Parathyroid adenoma (tissue), 2 donors: ENCODE results near the gene ECD.
"Not testable (repeated sequence)": the region's sequence is repeated elsewhere in the genome, so short reads cannot be mapped to it uniquely, and the experiment has no call there.

ENCODE experiments used
- H2AFZ ChIP-seq: fragments of 300-600 bp; sonication (generic); one replicate; pipeline ENCODE4 v1.7.0; 2017; ENCODE audit warnings: antibody characterized with exemption, mild to moderate bottlenecking
- H3K27ac ChIP-seq: fragments of 300-600 bp; sonication (generic); one replicate; pipeline ENCODE4 v1.7.0; 2017
- H3K27me3 ChIP-seq: fragments of 300-600 bp; sonication (generic); one replicate; pipeline ENCODE4 v1.7.0; 2017; ENCODE audit warnings: low read length; ENCODE audit not compliant: control insufficient read depth, insufficient read depth
- H3K36me3 ChIP-seq: fragments of 300-600 bp; sonication (generic); one replicate; pipeline ENCODE4 v1.7.0; 2017; ENCODE audit warnings: low read length; ENCODE audit not compliant: control insufficient read depth, insufficient read depth
- H3K4me1 ChIP-seq: fragments of 300-600 bp; sonication (generic); one replicate; pipeline ENCODE4 v1.7.0; 2017; ENCODE audit warnings: control low read depth
- H3K4me2 ChIP-seq: fragments of 300-600 bp; sonication (generic); one replicate; pipeline ENCODE4 v1.7.0; 2017; ENCODE audit warnings: low read length
- H3K4me3 ChIP-seq: fragments of 300-600 bp; sonication (generic); one replicate; pipeline ENCODE4 v1.7.0; 2017; ENCODE audit warnings: low read depth, low read length
- H3K79me2 ChIP-seq: fragments of 300-600 bp; sonication (generic); one replicate; pipeline ENCODE4 v1.7.0; 2017; ENCODE audit warnings: control low read depth
- H3K9ac ChIP-seq: fragments of 300-600 bp; sonication (generic); one replicate; pipeline ENCODE4 v1.7.0; 2017; ENCODE audit warnings: mild to moderate bottlenecking
- H3K9me3 ChIP-seq: fragments of 300-600 bp; sonication (generic); one replicate; pipeline ENCODE4 v1.7.0; 2017; ENCODE audit warnings: low read length; ENCODE audit not compliant: control insufficient read depth
- TF ChIP-seq, protein P1 (sequence below): fragments of 300-600 bp; sonication (generic); IDR thresholded peaks from one replicate; pipeline ENCODE4 v1.7.0; 2017; ENCODE audit warnings: antibody characterized with exemption, mild to moderate bottlenecking
- donor health status: primary hyperparathyroidism.

The ECD gene

DNA sequence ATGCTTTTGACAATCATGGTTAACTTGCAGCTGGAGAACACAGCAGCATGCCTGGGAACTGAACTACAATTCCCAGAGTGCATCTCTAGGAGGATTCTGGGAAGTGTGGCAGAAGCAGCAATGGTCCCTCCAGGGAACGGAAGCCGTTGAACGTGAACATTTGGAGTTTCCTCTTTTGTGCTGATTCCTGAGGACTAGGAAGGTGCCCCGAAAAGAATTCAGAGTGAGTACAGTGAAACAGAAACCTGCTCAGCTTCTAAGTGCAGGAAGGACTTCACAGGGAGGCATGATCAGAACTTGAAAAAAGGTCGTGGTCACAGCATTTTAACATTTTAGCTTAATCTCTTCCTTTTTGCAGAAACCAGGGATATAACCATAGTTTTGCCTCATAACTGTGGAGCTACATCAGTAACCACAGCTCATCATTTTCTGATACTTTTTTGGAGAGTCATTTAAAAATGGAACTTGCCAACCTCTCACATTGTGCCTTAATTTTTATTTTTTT, 57.4 kb downstream of the ECD start, which contains the start of gene NUDT13:
Gene NUDT13 (plus strand): TSS at position 111 of the 505 bp plus-strand sequence. CDS start 3,911 bp downstream, outside the sequence.
- H3K36me3 ChIP-seq, result no peaks in the 10 kb centered on the region
- H3K4me3 ChIP-seq, result peak within 1 kb of the TSS; percentile 73
- no peak within 1 kb of the TSS for H3K9ac ChIP-seq

GRCh38 chr10:73109248-73109652, 58.6 kb downstream of the ECD start:
- H3K4me2 ChIP-seq, H3K79me2 ChIP-seq, H3K27me3 ChIP-seq, H3K4me3 ChIP-seq, H3K27ac ChIP-seq, H2AFZ ChIP-seq, H3K4me1 ChIP-seq, H3K36me3 ChIP-seq, H3K9me3 ChIP-seq, H3K9ac ChIP-seq: not testable (repeated sequence)

More for the DNA sequence above, 57.4 kb downstream of the ECD start, which contains the start of gene NUDT13:
- Histone ChIP-seq H3K27ac (peak within 1 kb of the TSS; percentile 65), H3K4me1 (no peaks in the 10 kb centered on the region), H3K79me2 (no peaks in the 10 kb centered on the region), H3K27me3 (no peaks in the 10 kb centered on the region), H3K4me2 (peak within 1 kb of the TSS; percentile 74), H3K9me3 (no peaks in the 10 kb centered on the region), H2AFZ (peak within 1 kb of the TSS; percentile 77)
- TF ChIP-seq, protein P1, sequence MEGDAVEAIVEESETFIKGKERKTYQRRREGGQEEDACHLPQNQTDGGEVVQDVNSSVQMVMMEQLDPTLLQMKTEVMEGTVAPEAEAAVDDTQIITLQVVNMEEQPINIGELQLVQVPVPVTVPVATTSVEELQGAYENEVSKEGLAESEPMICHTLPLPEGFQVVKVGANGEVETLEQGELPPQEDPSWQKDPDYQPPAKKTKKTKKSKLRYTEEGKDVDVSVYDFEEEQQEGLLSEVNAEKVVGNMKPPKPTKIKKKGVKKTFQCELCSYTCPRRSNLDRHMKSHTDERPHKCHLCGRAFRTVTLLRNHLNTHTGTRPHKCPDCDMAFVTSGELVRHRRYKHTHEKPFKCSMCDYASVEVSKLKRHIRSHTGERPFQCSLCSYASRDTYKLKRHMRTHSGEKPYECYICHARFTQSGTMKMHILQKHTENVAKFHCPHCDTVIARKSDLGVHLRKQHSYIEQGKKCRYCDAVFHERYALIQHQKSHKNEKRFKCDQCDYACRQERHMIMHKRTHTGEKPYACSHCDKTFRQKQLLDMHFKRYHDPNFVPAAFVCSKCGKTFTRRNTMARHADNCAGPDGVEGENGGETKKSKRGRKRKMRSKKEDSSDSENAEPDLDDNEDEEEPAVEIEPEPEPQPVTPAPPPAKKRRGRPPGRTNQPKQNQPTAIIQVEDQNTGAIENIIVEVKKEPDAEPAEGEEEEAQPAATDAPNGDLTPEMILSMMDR, result no peak

DNA sequence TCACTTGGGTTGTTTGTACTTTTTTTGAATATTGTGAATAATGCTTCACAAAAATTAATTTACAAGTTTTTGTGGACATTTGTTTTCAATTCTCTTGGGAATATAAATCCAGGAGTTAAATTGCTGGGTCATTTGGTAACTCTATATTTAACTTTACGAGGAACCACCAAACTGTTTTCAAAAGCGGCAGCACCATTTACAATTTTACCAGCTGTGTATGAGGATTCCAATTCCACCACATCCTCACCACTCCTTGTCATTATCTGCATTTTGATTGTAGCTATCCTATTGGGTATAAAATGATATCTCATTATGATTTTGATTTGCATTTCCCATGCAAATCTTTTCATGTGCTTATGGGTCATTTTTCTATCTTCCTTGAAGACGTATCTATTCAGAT, 61.5 kb downstream of the ECD start:
- H3K36me3 ChIP-seq, result no peaks in the 10 kb centered on the region
- H3K9ac ChIP-seq, result no peak overlapping the region
- TF ChIP-seq, protein P1, result no peak
- H3K4me3 ChIP-seq, result no peak overlapping the region
- H3K4me1 ChIP-seq, result no peaks in the 10 kb centered on the region
- no peaks in the 10 kb centered on the region for H3K9me3 ChIP-seq
- no peaks in the 10 kb centered on the region for H3K27me3 ChIP-seq
- H3K79me2 ChIP-seq, result no peaks in the 10 kb centered on the region
- H3K27ac ChIP-seq, result no peak overlapping the region
- no peak overlapping the region for H2AFZ ChIP-seq
- no peak overlapping the region for H3K4me2 ChIP-seq

DNA sequence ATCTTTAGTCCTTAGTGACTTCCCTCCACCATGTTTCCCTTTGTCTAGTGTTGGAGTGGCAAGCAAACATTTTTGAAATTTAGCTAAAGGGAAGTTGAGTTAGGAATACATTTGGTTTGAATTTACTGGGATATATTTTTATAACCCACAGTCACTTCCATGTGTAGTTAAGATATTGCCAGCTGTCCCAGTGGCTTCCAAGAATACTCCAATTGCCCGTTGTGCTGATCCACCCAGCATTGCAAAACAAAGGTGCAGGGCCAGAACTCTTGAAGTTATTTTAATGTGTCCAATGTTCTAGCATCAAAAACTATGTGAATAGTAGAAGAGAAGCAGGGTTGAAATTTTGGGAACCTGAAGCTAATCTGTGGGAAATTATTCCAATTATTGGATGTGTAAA, 68.7 kb downstream of the ECD start:
- Histone ChIP-seq H3K36me3 (no peaks in the 10 kb centered on the region), H2AFZ (no peak overlapping the region), H3K27ac (no peak overlapping the region), H3K4me1 (no peaks in the 10 kb centered on the region), H3K79me2 (peaks cover 3% of the 10 kb centered on the region), H3K9me3 (no peaks in the 10 kb centered on the region), H3K4me2 (no peak overlapping the region), H3K27me3 (no peaks in the 10 kb centered on the region), H3K4me3 (no peak overlapping the region), H3K9ac (no peak overlapping the region)
- TF ChIP-seq, protein P1, result no peak

DNA sequence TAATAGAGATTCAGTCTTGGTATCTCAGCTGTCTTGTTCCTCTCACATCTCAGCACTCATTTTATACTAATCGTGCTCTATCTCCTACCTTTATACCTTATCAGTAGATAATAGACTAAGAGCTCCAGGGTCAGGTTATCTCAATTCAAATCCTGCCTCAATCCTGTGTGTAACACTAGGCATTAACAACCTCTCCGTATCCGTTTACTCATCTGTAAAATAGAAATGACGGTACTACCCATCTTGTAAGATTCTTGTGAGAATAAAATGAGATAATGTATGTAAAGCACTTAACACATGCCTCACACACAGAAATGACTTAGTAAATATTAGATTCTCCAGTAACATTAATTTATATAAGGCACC, 70.5 kb downstream of the ECD start:
- TF ChIP-seq, protein P1, result no peak
- peak overlapping the region; percentile 66 for H3K27ac ChIP-seq
- H3K4me3 ChIP-seq, result peak overlapping the region; percentile 77
- H3K4me2 ChIP-seq, result peak overlapping the region; percentile 75
- peaks cover 3% of the 10 kb centered on the region for H3K79me2 ChIP-seq
- H3K9ac ChIP-seq, result no peak overlapping the region
- no peaks in the 10 kb centered on the region for H3K36me3 ChIP-seq
- H3K9me3 ChIP-seq, result no peaks in the 10 kb centered on the region
- H3K4me1 ChIP-seq, result no peaks in the 10 kb centered on the region
- H3K27me3 ChIP-seq, result no peaks in the 10 kb centered on the region
- H2AFZ ChIP-seq, result peak overlapping the region; percentile 70
